Tibial artery (tissue), 4 donors: ENCODE results near the gene NCOA3.

Experiments
- DNase-seq, 2 donors: peaks; one replicate each; pipeline ENCODE4 v3.0.0-alpha.2; 2019
- H3K27ac ChIP-seq, 2 donors: fragments of 200-600 bp; sonication (generic) in 1 of 2; 1 replicate in 1 of 2; 2 replicates in 1 of 2; pipeline ENCODE4 v1.5.1; 2018 to 2019; ENCODE audit warnings: mild to moderate bottlenecking in 1 of 2
- H3K27me3 ChIP-seq, 2 donors: fragments of 200-600 bp; sonication (generic) in 1 of 2; one replicate each; pipeline versions ENCODE4 v1.5.1 to v1.6.0; 2016 to 2019
- H3K36me3 ChIP-seq, 3 donors: fragments of 200-600 bp; sonication (generic) in 2 of 3; one replicate each; pipeline ENCODE4 v1.5.1; 2016 to 2019; ENCODE audit warnings: mild to moderate bottlenecking in 2 of 3
- H3K4me1 ChIP-seq, 4 donors: fragments of 200-600 bp; sonication (generic) in 2 of 4; 1 replicate in 3 of 4; 2 replicates in 1 of 4; pipeline ENCODE4 v1.5.1; 2016 to 2019
- H3K4me3 ChIP-seq, 2 donors: fragments of 200-600 bp; sonication (generic) in 1 of 2; 1 replicate in 1 of 2; 2 replicates in 1 of 2; pipeline ENCODE4 v1.5.1; 2018 to 2019; ENCODE audit warnings: mild to moderate bottlenecking in 2 of 2
- H3K9me3 ChIP-seq, 3 donors: fragments of 200-600 bp; sonication (generic) in 1 of 3; one replicate each; pipeline ENCODE4 v1.5.1; 2016 to 2019
- intact Hi-C: fragments of 100-400 bp; cut with DNase I; formaldehyde crosslinking; loops from one replicate; pipeline ENCODE4 v1.15.0; 2023; ENCODE audit warnings: low total_unique reads
- TF ChIP-seq, protein P1 (sequence below), 2 experiments: fragments of 200-600 bp in 1 of 2; fragments of 450-650 bp in 1 of 2; IDR thresholded peaks; one replicate each; pipeline ENCODE4 v1.5.1; 2017 to 2019; ENCODE audit warnings: antibody characterized with exemption in 2 of 2, mild to moderate bottlenecking in 1 of 2, moderate library complexity in 1 of 2

The NCOA3 gene

GRCh38 chr20:47603260-47603659 is 101.6 kb downstream of the NCOA3 start:
- H3K27me3 ChIP-seq, result no peaks in the 10 kb centered on the region
- TF ChIP-seq, protein P1, sequence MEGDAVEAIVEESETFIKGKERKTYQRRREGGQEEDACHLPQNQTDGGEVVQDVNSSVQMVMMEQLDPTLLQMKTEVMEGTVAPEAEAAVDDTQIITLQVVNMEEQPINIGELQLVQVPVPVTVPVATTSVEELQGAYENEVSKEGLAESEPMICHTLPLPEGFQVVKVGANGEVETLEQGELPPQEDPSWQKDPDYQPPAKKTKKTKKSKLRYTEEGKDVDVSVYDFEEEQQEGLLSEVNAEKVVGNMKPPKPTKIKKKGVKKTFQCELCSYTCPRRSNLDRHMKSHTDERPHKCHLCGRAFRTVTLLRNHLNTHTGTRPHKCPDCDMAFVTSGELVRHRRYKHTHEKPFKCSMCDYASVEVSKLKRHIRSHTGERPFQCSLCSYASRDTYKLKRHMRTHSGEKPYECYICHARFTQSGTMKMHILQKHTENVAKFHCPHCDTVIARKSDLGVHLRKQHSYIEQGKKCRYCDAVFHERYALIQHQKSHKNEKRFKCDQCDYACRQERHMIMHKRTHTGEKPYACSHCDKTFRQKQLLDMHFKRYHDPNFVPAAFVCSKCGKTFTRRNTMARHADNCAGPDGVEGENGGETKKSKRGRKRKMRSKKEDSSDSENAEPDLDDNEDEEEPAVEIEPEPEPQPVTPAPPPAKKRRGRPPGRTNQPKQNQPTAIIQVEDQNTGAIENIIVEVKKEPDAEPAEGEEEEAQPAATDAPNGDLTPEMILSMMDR (IDR thresholded peaks at IDR 0.05), result no peak
- peaks cover 0 to 17% (median 6%) of the 10 kb centered on the region in 4 donors for H3K4me1 ChIP-seq
- no peaks in the 10 kb centered on the region for H3K36me3 ChIP-seq
- no peak overlapping the region for H3K4me3 ChIP-seq
- no peaks in the 10 kb centered on the region for H3K9me3 ChIP-seq
- intact Hi-C loops, result no loop called here
- no peak overlapping the region for H3K27ac ChIP-seq
- no peak for DNase-seq

- Histone ChIP-seq H3K27me3 (no peaks in the 10 kb centered on the region), H3K27ac (no peak overlapping the region), H3K36me3 (no peaks in the 10 kb centered on the region), H3K4me1 (peaks cover 0 to 21% (median 10%) of the 10 kb centered on the region in 4 donors), H3K4me3 (no peak overlapping the region), H3K9me3 (no peaks in the 10 kb centered on the region)
- no peak for DNase-seq
- TF ChIP-seq, protein P1 (IDR thresholded peaks at IDR 0.05), result no peak
- intact Hi-C loops, result no loop called here
Measured at GRCh38 chr20:47605673-47606413, 104.2 kb downstream of the NCOA3 start.

DNA sequence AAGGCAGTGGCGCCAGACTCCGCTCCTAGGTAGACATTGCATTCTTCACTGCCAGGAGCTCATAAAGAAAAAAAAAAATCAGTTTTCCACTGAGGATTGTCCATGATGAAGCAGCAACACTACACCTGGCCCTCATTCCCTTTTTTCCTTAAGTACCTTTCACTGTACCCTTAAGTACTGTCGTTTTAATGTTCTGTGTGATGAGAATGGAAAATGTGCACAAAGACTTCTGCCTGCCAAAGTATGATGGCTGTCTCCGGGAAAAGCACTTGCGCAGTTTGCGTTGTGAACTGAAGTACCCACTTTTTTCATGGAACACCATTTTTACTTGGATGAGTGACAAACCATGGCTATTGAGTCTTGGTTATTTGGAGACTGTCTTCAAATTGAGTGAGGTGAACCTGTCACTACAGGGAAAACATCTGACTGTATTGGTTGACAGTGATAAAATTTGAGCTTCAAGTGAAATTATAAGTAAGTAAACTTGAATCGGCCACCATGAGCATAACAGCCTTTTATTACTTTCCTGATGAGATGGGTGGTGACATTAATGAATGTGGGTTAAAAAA is 104.8 kb downstream of the NCOA3 start:
- DNase-seq, result no peak
- Histone ChIP-seq H3K27ac (no peak overlapping the region), H3K27me3 (no peaks in the 10 kb centered on the region), H3K4me1 (peaks cover 0 to 25% (median 10%) of the 10 kb centered on the region in 4 donors), H3K9me3 (no peaks in the 10 kb centered on the region), H3K36me3 (no peaks in the 10 kb centered on the region), H3K4me3 (no peak overlapping the region)
- TF ChIP-seq, protein P1 (IDR thresholded peaks at IDR 0.05), result no peak
- intact Hi-C loops, result no loop called here

DNA sequence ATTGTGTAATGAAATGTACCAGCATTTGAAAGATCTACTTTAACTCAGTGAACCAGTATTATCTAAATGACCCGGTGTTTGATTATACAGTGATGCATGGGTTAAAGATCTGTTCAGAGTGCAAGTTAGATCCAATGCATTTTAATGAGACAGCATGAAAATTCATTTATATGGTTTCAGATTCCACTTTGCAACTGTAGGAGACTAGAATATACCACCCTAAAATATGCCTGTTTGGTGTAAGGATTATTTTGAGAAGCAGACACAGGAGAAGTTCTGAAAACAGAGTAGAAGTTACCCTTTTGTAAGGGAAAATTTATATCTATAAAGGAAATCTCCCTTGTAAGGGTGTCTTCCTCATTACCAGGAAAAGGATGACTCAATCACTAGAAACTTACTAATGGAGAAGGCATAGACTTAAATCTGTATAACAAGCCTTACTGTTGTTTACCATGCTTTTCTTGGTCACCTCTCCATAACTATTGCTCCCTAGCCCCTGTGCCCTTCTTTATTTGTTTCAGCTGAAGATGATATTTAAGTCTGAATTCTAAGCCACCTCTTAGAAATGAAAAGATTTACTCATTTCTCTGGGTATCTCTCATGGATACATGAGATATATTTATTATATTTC is 105.4 kb downstream of the NCOA3 start:
- TF ChIP-seq, protein P1 (IDR thresholded peaks at IDR 0.05), result no peak
- Histone ChIP-seq H3K9me3 (no peaks in the 10 kb centered on the region), H3K4me3 (no peak overlapping the region), H3K27me3 (no peaks in the 10 kb centered on the region), H3K4me1 (peaks cover 0 to 20% (median 10%) of the 10 kb centered on the region in 4 donors), H3K27ac (no peak overlapping the region), H3K36me3 (no peaks in the 10 kb centered on the region)
- intact Hi-C loops, result no loop called here
- DNase-seq, result no peak

GRCh38 chr20:47609001-47609400 is 107.3 kb downstream of the NCOA3 start:
- H3K4me1 ChIP-seq, result peaks cover 0 to 13% (median 8%) of the 10 kb centered on the region in 4 donors
- TF ChIP-seq, protein P1 (IDR thresholded peaks at IDR 0.05), result no peak
- H3K9me3 ChIP-seq, result no peaks in the 10 kb centered on the region
- H3K27me3 ChIP-seq, result no peaks in the 10 kb centered on the region
- intact Hi-C loops, result no loop called here
- no peak for DNase-seq
- no peaks in the 10 kb centered on the region for H3K36me3 ChIP-seq
- H3K27ac ChIP-seq, result no peak overlapping the region
- H3K4me3 ChIP-seq, result no peak overlapping the region
